ENCODE measurements around the gene VAMP8. TPM values are rescaled to one million over a fixed set of nuclear protein-coding genes. Genes with fewer than 3 reads are reported as not detected.

VAMP8 gene
- total and polyA plus RNA-seq, 10 of the 15 experiments (the other 5 are each of a cell fraction or from before 2014, with no cell fraction given): 93.6 to 744 (median 217) TPM

DNA sequence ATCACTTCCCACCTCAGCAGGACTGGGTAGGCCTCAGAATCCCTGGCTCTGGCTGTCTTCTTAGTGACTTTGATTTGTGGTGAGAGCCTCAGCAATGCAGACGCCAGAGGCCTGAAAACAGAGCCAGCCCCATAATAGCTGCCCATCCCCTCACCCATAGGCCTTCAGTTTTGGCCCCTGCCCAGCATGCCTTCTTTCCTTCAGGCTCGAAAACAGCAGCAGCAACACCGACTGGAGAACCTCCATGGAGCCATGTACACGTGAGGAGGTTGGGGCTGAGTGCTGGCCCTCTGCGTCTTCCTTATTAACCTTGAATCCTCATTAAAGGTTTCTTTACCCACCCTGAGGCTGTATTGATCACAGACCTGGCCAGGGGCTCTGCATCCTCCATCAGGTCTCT is 19.9 kb downstream of the VAMP8 start:
- TF ChIP-seq, protein P1, sequence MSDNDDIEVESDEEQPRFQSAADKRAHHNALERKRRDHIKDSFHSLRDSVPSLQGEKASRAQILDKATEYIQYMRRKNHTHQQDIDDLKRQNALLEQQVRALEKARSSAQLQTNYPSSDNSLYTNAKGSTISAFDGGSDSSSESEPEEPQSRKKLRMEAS (IDR thresholded peaks at IDR 0.05; ENCODE audit: low read depth, low read length): no peak
- Histone ChIP-seq H2AFZ (ENCODE audit: control insufficient read depth, low read depth, low read length) (no peak overlapping the region), H3K4me2 (ENCODE audit: control insufficient read depth, insufficient read depth) (no peak overlapping the region), H3K4me3 (0 out of 2 replicates have a peak overlapping the region, but pooled peaks have one; percentile 97), H3K4me1 (ENCODE audit: control insufficient read depth, insufficient read depth, low read length) (peaks cover 9% of the 10 kb centered on the region), H3K27me3 (replicated peaks in 1 of 2; ENCODE audit: control insufficient read depth in 2 of 2, insufficient read depth in 2 of 2, low read length in 1 of 2) (no peaks in the 10 kb centered on the region), H3K9ac (ENCODE audit: control insufficient read depth, insufficient read depth, low read length) (no peak overlapping the region), H3K36me3 (ENCODE audit: control insufficient read depth in 2 of 2, insufficient read depth in 2 of 2, low read length in 1 of 2) (peaks cover 0 to 14% of the 10 kb centered on the region in 2 experiments; a peak in 3 of 4 replicates), H3K27ac (ENCODE audit: control insufficient read depth, insufficient read depth) (no peak overlapping the region), H3K79me2 (ENCODE audit: control insufficient read depth, insufficient read depth, low read length) (peaks cover 28% of the 10 kb centered on the region), H4K20me1 (ENCODE audit: control insufficient read depth, insufficient read depth) (no peaks in the 10 kb centered on the region), H3K9me3 (replicated peaks; ENCODE audit: control insufficient read depth, insufficient read depth, low read length) (no peaks in the 10 kb centered on the region)
- CTCF ChIA-PET: interaction anchor here (1.0 kb wide), 1 partner anchor 39 kb away, joined by 3 read pairs; no protein-coding TSS in a partner anchor
- in situ Hi-C loops (cut with MboI) (no loop called here), intact Hi-C loops (cut with micrococcal nuclease; ENCODE audit: unreplicated experiment) (no loop called here)
- WGBS (ENCODE audit: insufficient coverage, insufficient replicate concordance, low lambda C conversion rate, missing lambda C conversion rate): 80% methylated on average over 5 of the region's 5 CpGs
- SMC1A ChIA-PET (ENCODE audit: uncharacterized antibody, unreplicated experiment): interaction anchor here (1.2 to 3.2 kb wide), 2 partner anchors 19 to 45 kb away, joined by 3 to 20 read pairs; partner anchors contain the start of gene VAMP8
- RAD21 ChIA-PET (ENCODE audit: unreplicated experiment): no interaction called here
- ATAC-seq: no peak
- BruUV-seq (replicated peaks): TSS peak; percentile 61
- no peak for DNase-seq (ENCODE audit: low read depth, low spot score)
- POLR2A ChIA-PET: interaction anchor here (0.6 to 3.8 kb wide), 4 partner anchors 15 to 34 kb away, joined by 3 to 57 read pairs (median 19); partner anchors contain the start of genes C2orf68, GGCX and VAMP8
- FAIRE-seq: no peak

DNA sequence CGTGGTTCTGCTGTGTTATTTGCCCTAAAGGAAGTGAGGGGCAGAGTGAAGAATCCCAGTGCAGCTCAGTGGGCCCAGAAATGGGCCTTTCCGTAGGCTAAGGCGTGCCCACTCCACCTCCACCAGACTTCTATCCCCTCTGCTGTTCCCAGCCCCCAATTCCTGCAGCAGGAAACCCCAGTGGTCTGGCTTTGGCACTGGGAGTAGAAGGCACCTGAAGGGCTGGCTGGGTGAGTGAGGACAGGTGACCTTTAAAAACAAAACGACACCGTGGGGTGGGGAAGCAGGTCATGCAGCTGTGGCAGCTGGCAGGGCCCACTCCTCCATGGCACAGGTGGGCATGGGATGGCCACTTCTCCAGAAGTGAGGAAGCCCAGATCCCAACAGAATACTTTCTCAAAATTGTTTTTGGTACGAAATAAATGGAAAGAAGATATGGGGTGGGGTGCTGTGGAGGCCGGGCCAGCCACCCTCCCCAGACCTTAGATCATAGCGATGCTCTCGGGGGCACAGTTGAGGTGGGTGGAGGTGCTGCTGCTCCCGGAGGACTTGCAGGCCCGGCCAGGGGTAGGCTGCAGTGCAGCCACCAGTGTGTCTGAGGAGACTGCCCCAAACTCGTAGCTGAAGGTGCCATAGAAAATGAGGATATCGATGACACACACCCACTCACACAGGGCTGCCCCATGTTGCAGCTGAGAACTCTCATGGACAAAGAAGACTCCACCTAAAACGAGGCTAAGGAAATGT is 21.4 kb downstream of the VAMP8 start:
- no peak overlapping the region for H3K4me2 ChIP-seq (ENCODE audit: control insufficient read depth, insufficient read depth)
- CTCF ChIA-PET: no interaction called here
- FAIRE-seq: no peak
- no TSS peak for BruUV-seq (replicated peaks)
- H3K36me3 ChIP-seq (ENCODE audit: control insufficient read depth in 2 of 2, insufficient read depth in 2 of 2, low read length in 1 of 2): peaks cover 0 to 14% of the 10 kb centered on the region in 2 experiments; a peak in 3 of 4 replicates
- no peak overlapping the region for H2AFZ ChIP-seq (ENCODE audit: control insufficient read depth, low read depth, low read length)
- no peaks in the 10 kb centered on the region for H3K27me3 ChIP-seq (replicated peaks in 1 of 2; ENCODE audit: control insufficient read depth in 2 of 2, insufficient read depth in 2 of 2, low read length in 1 of 2)
- 85% methylated on average over 14 of the region's 14 CpGs for WGBS (ENCODE audit: insufficient coverage, insufficient replicate concordance, low lambda C conversion rate, missing lambda C conversion rate)
- H4K20me1 ChIP-seq (ENCODE audit: control insufficient read depth, insufficient read depth): no peaks in the 10 kb centered on the region
- in situ Hi-C loops (cut with MboI): no loop called here
- SMC1A ChIA-PET (ENCODE audit: uncharacterized antibody, unreplicated experiment): no interaction called here
- H3K27ac ChIP-seq (ENCODE audit: control insufficient read depth, insufficient read depth): no peak overlapping the region
- RAD21 ChIA-PET (ENCODE audit: unreplicated experiment): no interaction called here
- H3K9ac ChIP-seq (ENCODE audit: control insufficient read depth, insufficient read depth, low read length): no peak overlapping the region
- ATAC-seq: no peak
- no peak for DNase-seq (ENCODE audit: low read depth, low spot score)
- POLR2A ChIA-PET: no interaction called here
- H3K79me2 ChIP-seq (ENCODE audit: control insufficient read depth, insufficient read depth, low read length): peaks cover 28% of the 10 kb centered on the region
- H3K4me1 ChIP-seq (ENCODE audit: control insufficient read depth, insufficient read depth, low read length): peaks cover 9% of the 10 kb centered on the region
- H3K9me3 ChIP-seq (replicated peaks; ENCODE audit: control insufficient read depth, insufficient read depth, low read length): no peaks in the 10 kb centered on the region
- intact Hi-C loops (cut with micrococcal nuclease; ENCODE audit: unreplicated experiment): no loop called here
- H3K4me3 ChIP-seq: no peak overlapping the region
- TF ChIP-seq, protein P2, sequence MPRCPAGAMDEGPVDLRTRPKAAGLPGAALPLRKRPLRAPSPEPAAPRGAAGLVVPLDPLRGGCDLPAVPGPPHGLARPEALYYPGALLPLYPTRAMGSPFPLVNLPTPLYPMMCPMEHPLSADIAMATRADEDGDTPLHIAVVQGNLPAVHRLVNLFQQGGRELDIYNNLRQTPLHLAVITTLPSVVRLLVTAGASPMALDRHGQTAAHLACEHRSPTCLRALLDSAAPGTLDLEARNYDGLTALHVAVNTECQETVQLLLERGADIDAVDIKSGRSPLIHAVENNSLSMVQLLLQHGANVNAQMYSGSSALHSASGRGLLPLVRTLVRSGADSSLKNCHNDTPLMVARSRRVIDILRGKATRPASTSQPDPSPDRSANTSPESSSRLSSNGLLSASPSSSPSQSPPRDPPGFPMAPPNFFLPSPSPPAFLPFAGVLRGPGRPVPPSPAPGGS (IDR thresholded peaks at IDR 0.05; ENCODE audit: borderline replicate concordance, insufficient read depth, low read depth, low read length, poor library complexity, severe bottlenecking): no peak
- TF ChIP-seq RAD21 (IDR thresholded peaks at IDR 0.05; ENCODE audit: insufficient read depth, low read depth, low read length) (no peak), CHD2 (IDR thresholded peaks at IDR 0.05; ENCODE audit: borderline replicate concordance, low read depth, low read length) (no peak), EZH2 (IDR thresholded peaks at IDR 0.05; ENCODE audit: borderline replicate concordance, control insufficient read depth, low read depth, low read length) (no peak), KLF5 (IDR thresholded peaks at IDR 0.05; ENCODE audit: partially characterized antibody) (no peak), ETV6 (conservative IDR thresholded peaks at IDR 0.05 in 1 of 2, IDR thresholded peaks at IDR 0.05 in 1 of 2; ENCODE audit: borderline replicate concordance in 1 of 2, low read depth in 1 of 2) (no peak)
- TF ChIP-seq, protein P3, sequence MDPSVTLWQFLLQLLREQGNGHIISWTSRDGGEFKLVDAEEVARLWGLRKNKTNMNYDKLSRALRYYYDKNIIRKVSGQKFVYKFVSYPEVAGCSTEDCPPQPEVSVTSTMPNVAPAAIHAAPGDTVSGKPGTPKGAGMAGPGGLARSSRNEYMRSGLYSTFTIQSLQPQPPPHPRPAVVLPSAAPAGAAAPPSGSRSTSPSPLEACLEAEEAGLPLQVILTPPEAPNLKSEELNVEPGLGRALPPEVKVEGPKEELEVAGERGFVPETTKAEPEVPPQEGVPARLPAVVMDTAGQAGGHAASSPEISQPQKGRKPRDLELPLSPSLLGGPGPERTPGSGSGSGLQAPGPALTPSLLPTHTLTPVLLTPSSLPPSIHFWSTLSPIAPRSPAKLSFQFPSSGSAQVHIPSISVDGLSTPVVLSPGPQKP (IDR thresholded peaks at IDR 0.05; ENCODE audit: low read depth, low read length): no peak
- TF ChIP-seq, protein P4, sequence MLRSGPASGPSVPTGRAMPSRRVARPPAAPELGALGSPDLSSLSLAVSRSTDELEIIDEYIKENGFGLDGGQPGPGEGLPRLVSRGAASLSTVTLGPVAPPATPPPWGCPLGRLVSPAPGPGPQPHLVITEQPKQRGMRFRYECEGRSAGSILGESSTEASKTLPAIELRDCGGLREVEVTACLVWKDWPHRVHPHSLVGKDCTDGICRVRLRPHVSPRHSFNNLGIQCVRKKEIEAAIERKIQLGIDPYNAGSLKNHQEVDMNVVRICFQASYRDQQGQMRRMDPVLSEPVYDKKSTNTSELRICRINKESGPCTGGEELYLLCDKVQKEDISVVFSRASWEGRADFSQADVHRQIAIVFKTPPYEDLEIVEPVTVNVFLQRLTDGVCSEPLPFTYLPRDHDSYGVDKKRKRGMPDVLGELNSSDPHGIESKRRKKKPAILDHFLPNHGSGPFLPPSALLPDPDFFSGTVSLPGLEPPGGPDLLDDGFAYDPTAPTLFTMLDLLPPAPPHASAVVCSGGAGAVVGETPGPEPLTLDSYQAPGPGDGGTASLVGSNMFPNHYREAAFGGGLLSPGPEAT (IDR thresholded peaks at IDR 0.05; ENCODE audit: low read depth): no peak

Measured in GM12878 (cell line).